EL (cell line): Measurements from ENCODE around the gene DAPK2.

Experiments
- DNase-seq: peaks from one replicate; pipeline ENCODE4 v3.0.0-alpha.2; 2016

Gene DAPK2

DNA sequence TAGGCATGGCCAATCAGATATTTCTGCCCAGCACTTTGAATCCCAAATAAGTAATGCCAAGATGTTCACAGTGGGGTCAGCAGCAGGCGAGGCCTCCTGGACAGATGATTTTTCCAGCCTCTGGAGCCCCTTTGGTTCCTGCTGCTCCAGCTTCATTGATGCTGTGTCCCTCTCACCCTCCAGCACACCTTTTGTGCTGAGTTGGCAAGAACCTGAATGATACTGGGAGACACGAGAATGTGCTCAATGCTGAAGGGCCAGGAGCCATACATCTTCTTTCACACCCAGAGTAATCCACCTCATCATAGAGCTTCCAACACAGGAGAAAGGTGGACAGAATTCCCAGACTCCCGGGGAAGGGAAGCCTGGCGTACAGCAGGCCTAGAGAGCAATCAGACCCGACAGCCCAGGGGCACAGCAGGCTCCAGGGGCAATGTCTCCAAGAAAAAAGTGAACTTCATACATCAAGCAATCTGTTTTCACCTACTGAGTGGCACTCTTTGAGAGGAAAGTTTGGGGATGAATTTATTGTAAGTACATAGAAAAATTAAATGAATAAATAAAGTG lies 6.7 kb upstream of the DAPK2 start:
- DNase-seq: no peak

DNA sequence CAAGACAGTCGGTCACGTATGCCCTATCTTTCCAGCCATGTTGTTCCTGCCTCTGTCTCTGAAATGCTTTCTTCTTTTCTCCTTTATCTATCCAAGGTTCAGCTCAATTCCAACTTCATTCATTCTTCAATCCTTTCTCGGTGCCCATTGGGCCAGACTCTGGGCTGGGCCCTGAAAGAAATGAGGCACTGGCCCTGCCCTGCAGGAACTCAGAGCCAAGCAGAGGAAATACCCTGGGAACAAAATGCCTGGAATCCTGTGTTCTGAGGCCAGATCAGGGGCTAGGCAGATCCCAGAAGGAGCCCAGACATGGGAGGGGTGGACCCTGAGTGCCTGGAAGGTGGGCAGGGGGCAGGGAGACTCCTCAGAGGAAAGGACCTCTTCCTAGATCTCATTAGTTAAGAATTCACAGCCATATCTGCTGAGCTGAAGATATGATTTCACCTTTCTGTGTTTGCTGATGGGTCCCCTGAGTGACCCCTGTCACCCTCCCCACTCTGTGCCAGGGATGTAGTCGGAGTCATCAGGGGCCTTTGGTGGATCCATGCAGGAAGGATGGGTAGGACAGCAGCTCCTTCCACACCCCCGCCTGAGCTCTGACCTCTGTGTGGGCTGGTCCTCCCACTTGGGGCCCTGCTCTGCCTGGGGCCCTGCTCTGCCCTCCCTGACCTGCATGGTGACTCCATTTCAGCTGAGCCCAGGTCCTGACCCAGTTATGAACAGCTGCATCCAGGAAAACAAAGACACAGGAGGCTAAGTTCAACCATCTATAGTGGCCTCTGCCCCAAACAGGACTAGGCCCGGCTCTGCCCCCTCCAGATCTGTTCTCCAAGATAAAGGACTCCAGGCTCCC lies 5.3 kb upstream of the DAPK2 start:
- DNase-seq: no peak

DNA sequence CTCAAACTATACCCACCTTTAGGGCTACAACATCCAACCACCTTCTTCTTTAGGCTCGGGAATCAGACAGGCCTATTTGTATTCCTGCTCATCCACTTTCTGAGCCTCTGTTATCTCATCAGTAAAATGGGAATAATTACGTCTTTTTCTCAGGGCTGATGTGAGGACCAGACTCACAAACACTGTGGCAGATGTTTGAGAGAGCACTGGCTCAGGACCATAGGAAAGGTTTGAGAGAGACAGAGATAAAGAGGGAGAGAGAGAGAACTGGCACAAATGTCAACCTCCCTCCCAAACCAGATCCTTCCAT lies 4.8 kb upstream of the DAPK2 start:
- DNase-seq: no peak

DNA sequence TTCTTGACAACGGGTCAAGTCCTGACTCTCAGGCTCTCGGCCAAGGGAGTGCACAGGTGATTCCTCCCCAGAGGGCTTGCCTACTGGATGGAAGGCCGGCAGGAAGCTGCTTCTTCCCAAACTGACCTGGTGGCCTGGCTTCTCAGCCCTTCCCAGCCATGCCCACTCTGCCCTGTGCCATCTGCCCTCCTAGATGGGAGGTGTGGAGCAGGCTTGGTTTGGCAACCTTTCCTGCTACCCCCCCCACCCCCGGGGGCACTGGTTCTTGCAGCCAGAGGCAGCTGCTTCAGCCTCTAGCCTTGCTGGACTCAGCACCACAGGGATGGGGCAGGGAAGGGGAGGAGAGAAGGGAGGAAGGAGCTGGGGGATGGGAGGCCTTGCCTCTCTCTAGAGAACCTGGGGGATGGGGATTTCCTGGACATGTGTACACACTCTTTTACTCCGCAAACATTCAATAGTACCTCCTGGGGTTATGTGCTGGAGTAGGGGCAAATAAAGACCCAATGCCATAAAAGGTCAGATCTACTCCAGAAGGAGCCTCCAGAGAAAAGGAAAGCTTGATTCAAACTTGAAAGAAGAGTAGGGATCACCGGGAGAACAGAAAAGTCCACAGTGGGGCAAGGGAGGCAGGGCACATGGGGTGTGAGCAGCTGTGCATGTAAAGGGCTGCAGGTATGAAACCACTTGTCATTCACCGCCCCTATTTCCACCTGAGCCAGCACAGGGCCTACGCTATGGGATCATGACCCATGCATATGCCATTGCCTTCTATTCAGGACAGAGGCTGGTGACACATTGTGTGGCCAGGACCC lies 4.2 kb upstream of the DAPK2 start:
- DNase-seq: no peak

DNA sequence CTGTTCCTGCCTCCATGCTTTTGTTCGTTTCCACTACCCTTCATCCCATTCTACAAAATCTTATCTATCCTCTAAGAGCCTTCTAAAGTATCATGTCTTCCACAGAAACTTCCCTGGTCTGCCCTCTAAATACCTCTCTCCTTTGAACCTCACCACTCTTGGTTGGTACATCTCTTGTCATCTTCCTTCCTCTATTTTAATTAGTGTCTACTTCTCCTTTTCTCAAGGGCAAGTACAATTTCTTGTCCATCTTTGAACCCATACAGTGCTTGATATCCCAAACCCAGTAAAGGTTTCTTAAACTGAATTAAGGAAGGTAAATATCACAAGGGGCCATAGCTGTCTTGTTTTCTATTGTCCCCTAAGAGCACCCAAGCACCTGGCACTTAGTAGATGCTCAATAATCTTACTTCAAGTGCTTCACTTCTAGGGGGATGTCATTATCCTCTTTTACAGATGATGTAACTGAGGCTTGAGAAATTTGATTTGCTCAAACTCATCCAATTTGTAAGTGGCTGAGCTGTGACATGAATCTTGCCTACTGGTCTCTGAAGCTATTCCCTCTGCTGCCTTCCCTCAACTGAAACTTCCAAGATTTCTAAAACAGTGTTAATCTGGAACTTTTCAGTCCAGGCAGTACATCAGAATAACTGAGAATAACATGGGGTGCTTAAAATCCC lies 2.6 kb upstream of the DAPK2 start:
- no peak for DNase-seq

- no peak for DNase-seq
Observed at GRCh38 chr15:64045774-64046420, 388 bp downstream of the DAPK2 start.

- DNase-seq: no peak
Observed at GRCh38 chr15:64045101-64045435, 1.2 kb downstream of the DAPK2 start.

DNA sequence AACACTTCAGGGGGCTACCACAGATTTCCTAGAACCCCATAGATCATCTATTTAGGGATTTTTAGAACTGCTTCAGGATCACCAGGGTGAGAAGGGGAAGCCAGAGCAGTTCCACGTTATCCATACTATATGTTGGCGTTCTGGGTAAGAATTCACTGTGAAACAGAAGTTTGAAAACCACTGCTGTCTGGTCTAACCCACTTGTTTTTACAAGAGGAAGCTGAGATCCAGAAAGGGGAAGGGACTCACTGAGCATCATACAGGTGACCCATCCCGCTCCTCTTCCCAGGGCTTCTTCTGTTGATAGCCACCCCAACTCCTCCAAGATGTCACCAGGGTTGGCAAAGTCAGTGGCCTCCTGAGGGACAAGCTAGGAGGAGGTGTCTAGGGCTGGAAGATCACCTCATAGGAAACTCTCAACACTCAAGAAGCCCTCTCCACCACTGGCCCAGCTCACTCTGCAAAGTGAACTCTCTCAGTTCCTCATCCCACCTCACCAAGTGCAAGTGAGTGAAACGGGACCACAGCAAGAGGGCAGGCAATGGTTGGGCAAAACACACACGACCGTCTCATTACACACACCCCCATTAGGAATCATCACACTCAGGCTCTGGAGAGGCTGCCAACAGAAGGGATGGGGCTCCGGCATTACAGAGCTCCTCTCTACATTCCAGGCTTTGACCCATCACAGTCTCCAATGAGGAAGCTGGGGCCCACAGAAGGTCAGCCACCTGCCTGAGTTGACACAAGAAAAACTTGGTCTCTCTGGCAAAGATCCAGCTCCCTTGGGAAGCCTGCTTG lies 1.8 kb downstream of the DAPK2 start:
- peak; percentile 6 for DNase-seq

GRCh38 chr15:64038878-64039610 lies 7.2 kb downstream of the DAPK2 start:
- no peak for DNase-seq

DNA sequence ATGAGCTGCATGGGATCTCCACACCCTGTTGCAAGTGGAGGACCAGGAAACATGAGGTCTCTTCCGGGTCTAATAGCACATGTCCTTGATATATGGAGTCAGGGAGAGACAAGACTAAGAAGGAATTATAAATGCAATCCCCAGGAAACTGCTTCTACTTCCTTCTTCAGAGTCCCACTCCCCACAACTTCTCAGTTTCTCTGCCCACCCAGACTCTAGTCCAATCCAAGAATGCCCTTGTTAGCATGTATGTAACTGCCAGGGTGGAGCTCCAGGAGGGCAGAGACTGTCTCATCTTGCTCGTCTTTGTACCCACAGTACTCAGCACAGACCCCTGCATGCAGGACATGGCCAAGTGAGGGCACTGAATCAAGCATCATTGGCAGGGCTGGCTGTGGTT lies 8.3 kb downstream of the DAPK2 start:
- no peak for DNase-seq

- no peak for DNase-seq
Observed at GRCh38 chr15:64037116-64037515, 9.2 kb downstream of the DAPK2 start.

GRCh38 chr15:64035525-64035924 lies 10.8 kb downstream of the DAPK2 start:
- DNase-seq: no peak

GRCh38 chr15:64034519-64034918 lies 11.8 kb downstream of the DAPK2 start:
- DNase-seq: no peak

DNA sequence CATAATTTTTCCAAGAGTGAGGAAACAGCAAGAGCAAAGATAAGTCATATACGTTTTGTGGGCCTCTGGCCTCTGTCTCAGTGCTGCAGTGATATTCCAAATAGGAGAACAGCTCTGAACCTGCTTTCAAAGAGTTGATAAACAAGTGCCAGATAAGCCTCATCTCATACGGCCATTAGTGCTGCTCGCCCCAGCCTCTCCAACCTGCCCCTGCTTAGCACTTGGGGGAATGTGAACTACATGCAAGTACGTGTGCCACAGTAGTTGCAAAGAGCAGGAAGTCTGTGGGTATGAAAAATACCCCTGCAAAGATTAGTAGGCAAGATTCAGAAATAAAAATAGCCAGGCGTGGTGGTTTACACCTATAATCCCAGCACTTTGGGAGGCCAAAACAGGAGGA lies 14.0 kb downstream of the DAPK2 start:
- DNase-seq: no peak

GRCh38 chr15:64030123-64030522 lies 16.2 kb downstream of the DAPK2 start:
- DNase-seq: no peak

- DNase-seq: no peak
Observed at GRCh38 chr15:64029633-64030032, 16.7 kb downstream of the DAPK2 start.

- DNase-seq: no peak
Observed at GRCh38 chr15:64029110-64029509, 17.2 kb downstream of the DAPK2 start.

DNA sequence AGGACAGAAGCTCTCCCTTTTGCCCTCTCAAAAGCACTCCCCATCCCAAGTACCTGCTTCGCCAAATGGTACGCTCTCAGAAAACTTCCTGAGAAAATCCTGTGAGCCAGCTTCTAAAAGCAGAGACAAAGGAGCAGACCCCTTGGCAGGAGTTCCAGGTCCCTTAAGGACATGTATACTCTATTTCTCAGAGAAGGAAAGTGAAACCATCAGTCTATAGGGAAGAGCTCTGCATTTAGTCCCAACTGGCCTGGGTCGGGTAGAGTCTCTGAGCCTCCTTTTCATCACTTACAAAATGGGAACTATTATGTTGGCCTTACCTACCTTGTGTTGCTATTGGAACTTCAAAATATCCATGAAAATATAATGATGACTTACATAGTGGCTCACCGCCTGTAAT lies 19.7 kb downstream of the DAPK2 start:
- no peak for DNase-seq

DNA sequence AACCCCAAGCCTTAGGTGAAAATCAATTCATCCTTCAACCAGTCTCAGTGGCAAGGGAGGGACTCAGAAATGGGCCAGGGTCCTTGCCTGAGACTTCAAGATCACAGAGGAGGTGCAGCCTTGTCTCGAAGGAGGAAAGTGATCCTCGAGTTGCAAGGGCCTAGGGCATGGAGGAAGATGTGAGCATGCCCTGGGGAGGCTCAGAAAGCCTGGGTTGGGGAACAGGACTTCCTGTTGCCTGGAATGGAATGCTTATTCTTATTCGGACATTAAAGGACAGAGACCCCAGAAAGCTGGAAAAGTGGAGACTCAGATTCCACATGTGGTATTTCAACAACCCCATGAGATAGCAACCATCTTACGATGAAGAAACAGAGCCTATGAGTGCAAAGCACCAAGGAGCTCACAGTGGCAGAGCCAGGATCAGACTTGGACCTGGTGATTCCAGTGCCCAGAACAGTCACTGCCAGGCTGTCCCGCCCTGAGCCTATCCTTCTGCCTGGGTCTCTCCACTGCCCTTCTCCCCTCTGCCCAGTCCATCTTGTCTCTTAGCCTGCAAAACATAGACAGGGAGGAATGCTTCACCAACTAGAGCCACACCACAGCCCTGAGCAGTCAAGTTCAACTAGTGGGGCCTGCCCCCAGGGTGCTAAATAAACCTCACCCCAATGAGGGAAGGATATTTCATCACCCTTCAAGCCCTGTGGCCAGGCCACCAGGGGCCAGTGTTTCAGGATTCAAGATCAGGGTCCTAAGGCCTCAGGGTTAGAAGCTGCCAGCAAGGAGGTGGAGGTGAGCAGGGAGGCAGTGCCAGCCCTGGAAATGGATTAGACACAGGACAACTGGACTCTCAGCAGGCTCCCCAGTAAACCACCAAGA lies 21.9 kb downstream of the DAPK2 start:
- peak; percentile 17 for DNase-seq

GRCh38 chr15:64023220-64023619 lies 23.1 kb downstream of the DAPK2 start:
- DNase-seq: no peak
